OCI-LY7 (cell line): ENCODE results near the gene POLD2. TPM values are rescaled to one million over a fixed set of nuclear protein-coding genes. Genes with fewer than 3 reads are reported as not detected.
A peak's percentile ranks its signal among the peaks of the same experiment; 100 is the strongest.
"Not testable (repeated sequence)": the region's sequence is repeated elsewhere in the genome, so short reads cannot be mapped to it uniquely, and the experiment has no call there.

Experiments
- BruUV-seq: library from RNA; stranded (reverse); fragments of 400-500 nt; replicated peaks from 2 replicates; lab custom pipeline; 2021; lab: Mats Ljungman, UMichigan
- CTCF ChIA-PET: fragments of 300-600 bp; sonication (Branson Sonifier 250); formaldehyde crosslinking; loops from one replicate; lab custom pipeline; 2022; ENCODE audit warnings: antibody characterized with exemption; ENCODE audit not compliant: unreplicated experiment; lab: Charles Lee
- POLR2A ChIA-PET: fragments of 300-600 bp; sonication (Branson Sonifier 250); formaldehyde crosslinking; loops from one replicate; lab custom pipeline; 2022; ENCODE audit warnings: antibody characterized with exemption; lab: Charles Lee
- DNase-seq: peaks from one replicate; pipeline ENCODE4 v3.0.0-alpha.2; 2015; ENCODE audit warnings: low spot score
- H2AFZ ChIP-seq: fragments of 200-600 bp; sonication (generic), shearing (Covaris generic); 2 replicates; pipeline ENCODE4 v1.6.1; 2014; ENCODE audit warnings: mild to moderate bottlenecking, antibody characterized with exemption, low read length, moderate library complexity
- H3K27ac ChIP-seq: fragments of 200-600 bp; sonication (generic); 2 replicates; pipeline ENCODE4 v1.5.1; 2014; ENCODE audit warnings: mixed run types, low read depth, mild to moderate bottlenecking, moderate library complexity, low read length, inconsistent platforms; ENCODE audit not compliant: poor library complexity, severe bottlenecking
- H3K36me3 ChIP-seq: fragments of 200-600 bp; sonication (generic); 2 replicates; pipeline ENCODE4 v1.6.1; 2014; ENCODE audit warnings: mild to moderate bottlenecking, antibody characterized with exemption, low read length, moderate library complexity, mixed read lengths; ENCODE audit not compliant: insufficient read depth
- H3K4me1 ChIP-seq: fragments of 200-600 bp; sonication (generic); 2 replicates; pipeline ENCODE4 v1.5.1; 2014; ENCODE audit warnings: mild to moderate bottlenecking, low read length; ENCODE audit not compliant: insufficient read depth, poor library complexity, severe bottlenecking
- H3K4me2 ChIP-seq: fragments of 200-600 bp; sonication (generic); 2 replicates; pipeline ENCODE4 v1.6.1; 2014; ENCODE audit warnings: mild to moderate bottlenecking, low read length
- H3K4me3 ChIP-seq: fragments of 200-600 bp; sonication (generic); 2 replicates; pipeline ENCODE4 v1.5.1; 2014; ENCODE audit warnings: mild to moderate bottlenecking, low read depth, low read length; ENCODE audit not compliant: poor library complexity, severe bottlenecking
- H3K79me2 ChIP-seq: fragments of 200-600 bp; sonication (generic); 2 replicates; pipeline ENCODE4 v1.6.1; 2016; ENCODE audit warnings: low read depth, mild to moderate bottlenecking, low read length, moderate library complexity, mixed read lengths; ENCODE audit not compliant: insufficient read depth
- H3K9me2 ChIP-seq: fragments of 200-600 bp; sonication (generic); 2 replicates; pipeline ENCODE4 v1.6.1; 2016; ENCODE audit warnings: mild to moderate bottlenecking, low read length, mixed read lengths; ENCODE audit not compliant: insufficient read depth
- H3K9me3 ChIP-seq: fragments of 200-600 bp; sonication (generic); 2 replicates; pipeline ENCODE4 v1.6.1; 2014; ENCODE audit warnings: mild to moderate bottlenecking, mixed run types, low read length, mixed read lengths
- H4K20me1 ChIP-seq: fragments of 200-600 bp; sonication (generic); 2 replicates; pipeline ENCODE4 v1.6.1; 2014; ENCODE audit warnings: mild to moderate bottlenecking, antibody characterized with exemption, low read length, moderate library complexity, mixed read lengths; ENCODE audit not compliant: insufficient read depth
- CTCF ChIP-seq: fragments of 200-600 bp; sonication (generic); conservative IDR thresholded peaks from 2 replicates; pipeline ENCODE4 v1.5.1; 2014; ENCODE audit warnings: mild to moderate bottlenecking, antibody characterized with exemption, low read length, moderate library complexity, mixed read lengths
- EZH2phosphoT487 ChIP-seq: fragments of 200-600 bp; sonication (generic); IDR thresholded peaks from 2 replicates; pipeline ENCODE4 v1.6.1; 2018; ENCODE audit warnings: low read depth, borderline replicate concordance, mild to moderate bottlenecking, mixed run types, antibody characterized with exemption, low read length, moderate library complexity, mixed read lengths
- intact Hi-C: fragments of 100-400 bp; cut with micrococcal nuclease; formaldehyde crosslinking; loops from one replicate; pipeline ENCODE4 v1.10.0; 2022; ENCODE audit not compliant: unreplicated experiment
- total RNA-seq, 2 experiments: library from RNA; depleted of rRNA in 1 of 2; stranded (reverse); fragments of >200 nt in 1 of 2; shearing (Covaris generic) in 1 of 2; gene quantifications; 2 replicates each; pipeline ENCODE4 v1.2.3, GENCODE V29; 2014 to 2022

Gene POLD2
- total RNA-seq, 2 experiments from 2014 or later = 230 to 261 TPM

- H3K79me2 ChIP-seq = peaks cover 10% of the 10 kb centered on the region
- peaks cover under 1% of the 10 kb centered on the region; the same call in 1 of the 2 replicates for H3K36me3 ChIP-seq
- intact Hi-C loops = no loop called here
- ChIA-PET POLR2A (interaction anchor here (0.7 to 1.1 kb wide), 4 partner anchors 11 to 74 kb away, joined by 3 to 8 read pairs (median 4); partner anchors contain the start of gene YKT6), CTCF (interaction anchor here (0.5 to 0.6 kb wide), 3 partner anchors 15 to 133 kb away, joined by 3 read pairs; no protein-coding TSS in a partner anchor)
- TF ChIP-seq EZH2phosphoT487 (no peak), CTCF (no peak)
- H4K20me1 ChIP-seq = no peaks in the 10 kb centered on the region
- peak overlapping the region; percentile 43 for H3K4me2 ChIP-seq
- peak overlapping the region; percentile 56 for H3K27ac ChIP-seq
- H2AFZ ChIP-seq = peak overlapping the region; percentile 57; the same call in 1 of the 2 replicates
- peaks cover 45% of the 10 kb centered on the region for H3K4me1 ChIP-seq
- no TSS peak for BruUV-seq
- DNase-seq = peak; percentile 67
- H3K9me2 ChIP-seq = no peaks in the 10 kb centered on the region
- H3K9me3 ChIP-seq = no peaks in the 10 kb centered on the region
- peak overlapping the region; percentile 1 for H3K4me3 ChIP-seq
These were observed 3.8 kb upstream of the POLD2 start for GRCh38 chr7:44127161-44127560.

- BruUV-seq, CTCF ChIA-PET, H3K9me3 ChIP-seq, H3K36me3 ChIP-seq, POLR2A ChIA-PET, H3K4me2 ChIP-seq, H4K20me1 ChIP-seq, DNase-seq, H3K27ac ChIP-seq, H3K9me2 ChIP-seq, intact Hi-C loops, H3K4me3 ChIP-seq, H2AFZ ChIP-seq: not testable (repeated sequence)
- Histone ChIP-seq H3K4me1 (peaks cover 50% of the 10 kb centered on the region), H3K79me2 (peaks cover 16% of the 10 kb centered on the region)
These were observed 3.2 kb upstream of the POLD2 start for GRCh38 chr7:44126574-44126973.

GRCh38 chr7:44124822-44125202, 1.5 kb upstream of the POLD2 start:
- ChIA-PET POLR2A (interaction anchor here (0.6 to 0.9 kb wide), 2 partner anchors 13 to 54 kb away, joined by 3 read pairs; no protein-coding TSS in a partner anchor), CTCF (no interaction called here)
- Histone ChIP-seq H3K9me3 (no peaks in the 10 kb centered on the region), H3K4me1 (peaks cover 49% of the 10 kb centered on the region), H3K36me3 (peaks cover 24% of the 10 kb centered on the region), H2AFZ (no peak overlapping the region), H3K4me2 (no peak overlapping the region), H4K20me1 (no peaks in the 10 kb centered on the region), H3K9me2 (no peaks in the 10 kb centered on the region), H3K27ac (no peak overlapping the region), H3K4me3 (no peak overlapping the region), H3K79me2 (peaks cover 33% of the 10 kb centered on the region)
- TF ChIP-seq CTCF = no peak
- no peak for TF ChIP-seq EZH2phosphoT487
- no TSS peak for BruUV-seq
- no peak for DNase-seq
- intact Hi-C loops = no loop called here
